Upper lobe of left lung (tissue), 6 donors: ENCODE measurements around the gene UPK3A. TPM values are rescaled to one million over a fixed set of nuclear protein-coding genes. Genes with fewer than 3 reads are reported as not detected.

Experiments
- ATAC-seq, 2 donors: fragments of 200-7000 bp; cut with Tn5 transposase; one replicate each; pipeline ENCODE4 v1.9.1; 2022; ENCODE audit warnings: mild to moderate bottlenecking in 2 of 2, moderate library complexity in 2 of 2; ENCODE audit not compliant: low FRiP score in 2 of 2
- DNase-seq, 2 donors: peaks; one replicate each; pipeline ENCODE4 v3.0.0-alpha.2; 2019 to 2020
- H3K27ac ChIP-seq, 4 donors: fragments of 200-600 bp; sonication (generic); one replicate each; pipeline ENCODE4 v1.5.1; 2016 to 2019
- H3K27me3 ChIP-seq, 4 donors: fragments of 200-600 bp; sonication (generic); one replicate each; pipeline ENCODE4 v1.5.1; 2017 to 2019
- H3K36me3 ChIP-seq, 4 donors: fragments of 200-600 bp; sonication (generic); one replicate each; pipeline ENCODE4 v1.5.1; 2016 to 2019
- H3K4me1 ChIP-seq, 4 donors: fragments of 200-600 bp; sonication (generic); one replicate each; pipeline ENCODE4 v1.5.1; 2018 to 2019
- H3K4me3 ChIP-seq, 4 donors: fragments of 200-600 bp; sonication (generic); one replicate each; pipeline ENCODE4 v1.5.1; 2017 to 2019; ENCODE audit warnings: mild to moderate bottlenecking in 2 of 4, moderate library complexity in 1 of 4
- H3K9me3 ChIP-seq, 4 donors: fragments of 200-600 bp; sonication (generic); one replicate each; pipeline ENCODE4 v1.5.1; 2018 to 2019
- CTCF ChIP-seq, 6 experiments: fragments of 450-650 bp in 4 of 6; fragments of 200-600 bp in 2 of 6; sonication (generic) in 2 of 6; IDR thresholded peaks; one replicate each; pipeline ENCODE4 v1.5.1; 2016 to 2019; ENCODE audit warnings: antibody characterized with exemption in 6 of 6
- EP300 ChIP-seq, 4 donors: sonication (generic); formaldehyde crosslinking; IDR thresholded peaks; one replicate each; pipeline ENCODE4 v1.5.1; 2017; ENCODE audit warnings: antibody characterized with exemption in 4 of 4, control low read depth in 2 of 4
- POLR2A ChIP-seq, 4 donors: fragments of 450-650 bp; IDR thresholded peaks; one replicate each; pipeline ENCODE4 v1.5.1; 2016 to 2017; ENCODE audit warnings: antibody characterized with exemption in 4 of 4, mild to moderate bottlenecking in 2 of 4
- POLR2AphosphoS5 ChIP-seq, 2 donors: sonication (generic); formaldehyde crosslinking; IDR thresholded peaks; one replicate each; pipeline ENCODE4 v1.5.1; 2017; ENCODE audit warnings: antibody characterized with exemption in 2 of 2
- WGBS, 2 donors: methylation state at CpG; one replicate each; pipeline ENCODE4 v1.1.5; 2017 to 2018; 5-methylcytosine and 5-hydroxymethylcytosine counted together
- total RNA-seq, 6 donors: library from RNA; depleted of rRNA in 4 of 6; stranded (reverse); fragments of >200 nt in 4 of 6; gene quantifications; one replicate each; pipeline versions ENCODE4 v1.1.0 to v1.2.1, GENCODE V29; 2016 to 2021
- donor health status: DM: no; HTN: no; CAD: no; lungs with moderate emphysema.
- donor health status: DM: no; HTN: yes; CAD: no; lungs with severe emphysema.

Gene UPK3A
- total RNA-seq, 6 donors from 2014 or later, result 0.44 TPM; not detected in 5

GRCh38 chr22:45310331-45310976, 25.7 kb downstream of the UPK3A start:
- DNase-seq, result peak in 1 of 2 donors; percentile 79
- Histone ChIP-seq H3K9me3 (no peaks in the 10 kb centered on the region), H3K36me3 (no peaks in the 10 kb centered on the region), H3K27ac (peak overlapping the region; percentile 63 to 91 (median 84)), H3K27me3 (no peaks in the 10 kb centered on the region), H3K4me3 (peak overlapping the region; percentile 88 to 99 (median 96)), H3K4me1 (peaks cover 19 to 35% (median 21%) of the 10 kb centered on the region in 4 donors)
- ATAC-seq, result no peak
- TF ChIP-seq POLR2AphosphoS5 (IDR thresholded peaks at IDR 0.05), result no peak
- TF ChIP-seq POLR2A (IDR thresholded peaks at IDR 0.05), result no peak
- no peak for TF ChIP-seq EP300 (IDR thresholded peaks at IDR 0.05)
- 0 to 4% methylated on average over 1 to 31 of the region's 33 CpGs for WGBS, 2 donors

- Histone ChIP-seq H3K36me3 (no peaks in the 10 kb centered on the region), H3K4me3 (peak overlapping the region in 3 of 4 donors; percentile 96 to 99 (median 97)), H3K9me3 (no peaks in the 10 kb centered on the region), H3K27me3 (no peaks in the 10 kb centered on the region), H3K4me1 (peaks cover 19 to 35% (median 21%) of the 10 kb centered on the region in 4 donors), H3K27ac (peak overlapping the region in 1 of 4 donors; percentile 91)
- ATAC-seq (no peak), DNase-seq (no peak)
- WGBS, 2 donors, result 45 to 53% methylated on average over 14 of the region's 14 CpGs
- TF ChIP-seq EP300 (IDR thresholded peaks at IDR 0.05) (no peak), CTCF (IDR thresholded peaks at IDR 0.05) (no peak), POLR2A (IDR thresholded peaks at IDR 0.05) (no peak), POLR2AphosphoS5 (IDR thresholded peaks at IDR 0.05) (no peak)
Observed at GRCh38 chr22:45310977-45311531, 26.3 kb downstream of the UPK3A start.

- no peaks in the 10 kb centered on the region for H3K36me3 ChIP-seq
- no peaks in the 10 kb centered on the region for H3K9me3 ChIP-seq
- DNase-seq (no peak), ATAC-seq (no peak)
- 86 to 87% methylated on average over 8 of the region's 8 CpGs for WGBS, 2 donors
- TF ChIP-seq EP300 (IDR thresholded peaks at IDR 0.05), result no peak
- TF ChIP-seq CTCF (IDR thresholded peaks at IDR 0.05), result no peak
- TF ChIP-seq POLR2A (IDR thresholded peaks at IDR 0.05), result no peak
- no peak for TF ChIP-seq POLR2AphosphoS5 (IDR thresholded peaks at IDR 0.05)
- peaks cover 19 to 38% (median 25%) of the 10 kb centered on the region in 4 donors for H3K4me1 ChIP-seq
- H3K27me3 ChIP-seq, result no peaks in the 10 kb centered on the region
- no peak overlapping the region for H3K27ac ChIP-seq
- H3K4me3 ChIP-seq, result no peak overlapping the region
Observed at GRCh38 chr22:45312415-45312814, 27.7 kb downstream of the UPK3A start.

- no peak for ATAC-seq
- Histone ChIP-seq H3K4me1 (peaks cover 19 to 43% (median 30%) of the 10 kb centered on the region in 4 donors), H3K9me3 (no peaks in the 10 kb centered on the region), H3K27me3 (no peaks in the 10 kb centered on the region), H3K36me3 (no peaks in the 10 kb centered on the region), H3K27ac (no peak overlapping the region), H3K4me3 (no peak overlapping the region)
- no peak for DNase-seq
- no peak for TF ChIP-seq CTCF (IDR thresholded peaks at IDR 0.05)
- no peak for TF ChIP-seq POLR2AphosphoS5 (IDR thresholded peaks at IDR 0.05)
- no peak for TF ChIP-seq POLR2A (IDR thresholded peaks at IDR 0.05)
- no peak for TF ChIP-seq EP300 (IDR thresholded peaks at IDR 0.05)
- WGBS, 2 donors, result 83 to 91% methylated on average over 4 of the region's 4 CpGs
Observed at GRCh38 chr22:45312856-45313255, 28.1 kb downstream of the UPK3A start.

- no peak for DNase-seq
- Histone ChIP-seq H3K4me1 (peaks cover 21 to 47% (median 36%) of the 10 kb centered on the region in 4 donors), H3K4me3 (no peak overlapping the region), H3K27ac (peak overlapping the region in 1 of 4 donors; percentile 27), H3K27me3 (no peaks in the 10 kb centered on the region), H3K9me3 (no peaks in the 10 kb centered on the region), H3K36me3 (no peaks in the 10 kb centered on the region)
- no peak for TF ChIP-seq EP300 (IDR thresholded peaks at IDR 0.05)
- TF ChIP-seq POLR2AphosphoS5 (IDR thresholded peaks at IDR 0.05), result no peak
- no peak for TF ChIP-seq POLR2A (IDR thresholded peaks at IDR 0.05)
- no peak for TF ChIP-seq CTCF (IDR thresholded peaks at IDR 0.05)
- no peak for ATAC-seq
- 53 to 60% methylated on average over 8 of the region's 8 CpGs for WGBS, 2 donors
Observed at GRCh38 chr22:45314054-45314721, 29.4 kb downstream of the UPK3A start.
